Vagina (tissue), 2 donors: ENCODE data around the gene GAGE13. TPM values are rescaled to one million over a fixed set of nuclear protein-coding genes. Genes with fewer than 3 reads are reported as not detected.
"Not testable (repeated sequence)": the region's sequence is repeated elsewhere in the genome, so short reads cannot be mapped to it uniquely, and the experiment has no call there.

Experiments used
- DNase-seq, 2 donors: peaks; one replicate each; pipeline ENCODE4 v3.0.0-alpha.2; 2017; ENCODE audit errors: extremely low spot score in 2 of 2
- H3K27ac ChIP-seq: fragments of 200-600 bp; sonication (generic); one replicate; pipeline ENCODE4 v1.5.1; 2019
- H3K27me3 ChIP-seq: fragments of 200-600 bp; sonication (generic); one replicate; pipeline ENCODE4 v1.5.1; 2019
- H3K36me3 ChIP-seq, 2 donors: fragments of 200-600 bp; sonication (generic); one replicate each; pipeline ENCODE4 v1.5.1; 2017 to 2019
- H3K4me1 ChIP-seq: fragments of 200-600 bp; sonication (generic); one replicate; pipeline ENCODE4 v1.5.1; 2019
- H3K4me3 ChIP-seq, 2 donors: fragments of 200-600 bp; sonication (generic); 1 replicate in 1 of 2; 2 replicates in 1 of 2; pipeline ENCODE4 v1.5.1; 2016 to 2019
- H3K9me3 ChIP-seq: fragments of 200-600 bp; sonication (generic); one replicate; pipeline ENCODE4 v1.5.1; 2019
- CTCF ChIP-seq, 3 experiments: fragments of 450-650 bp in 2 of 3; fragments of 200-600 bp in 1 of 3; sonication (generic) in 1 of 3; IDR thresholded peaks; one replicate each; pipeline ENCODE4 v1.5.1; 2017 to 2019; ENCODE audit warnings: antibody characterized with exemption in 3 of 3, mild to moderate bottlenecking in 2 of 3, moderate library complexity in 2 of 3
- POLR2A ChIP-seq, 2 donors: fragments of 450-650 bp; IDR thresholded peaks; one replicate each; pipeline ENCODE4 v1.6.1; 2017; ENCODE audit warnings: antibody characterized with exemption in 2 of 2, mild to moderate bottlenecking in 2 of 2, moderate library complexity in 2 of 2
- POLR2AphosphoS5 ChIP-seq, 2 donors: sonication (generic); formaldehyde crosslinking; IDR thresholded peaks; one replicate each; pipeline ENCODE4 v1.9.0; 2017; ENCODE audit warnings: antibody characterized with exemption in 2 of 2, mild to moderate bottlenecking in 2 of 2, low read depth in 1 of 2; ENCODE audit not compliant: insufficient read depth in 1 of 2
- intact Hi-C: fragments of 100-400 bp; cut with DNase I; formaldehyde crosslinking; loops from one replicate; pipeline ENCODE4 v1.15.1; 2023
- total RNA-seq: library from RNA; depleted of rRNA; stranded (reverse); fragments of >200 nt; gene quantifications from one replicate; pipeline ENCODE4 v1.2.3, GENCODE V29; 2016

The GAGE13 gene
- total RNA-seq, 1 donor from 2014 or later = not detected

GRCh38 chrX:49310371-49310770, 21.0 kb upstream of the GAGE13 start:
- no peak for DNase-seq
- Histone ChIP-seq H3K9me3 (no peaks in the 10 kb centered on the region), H3K4me1 (peaks cover 22% of the 10 kb centered on the region), H3K4me3 (no peak overlapping the region), H3K27me3 (no peaks in the 10 kb centered on the region), H3K27ac (peak overlapping the region; percentile 60), H3K36me3 (no peaks in the 10 kb centered on the region)
- TF ChIP-seq CTCF (IDR thresholded peaks at IDR 0.05) = no peak
- no peak for TF ChIP-seq POLR2AphosphoS5 (IDR thresholded peaks at IDR 0.05; ENCODE audit: insufficient read depth in 1 of 2, low read depth in 1 of 2)
- TF ChIP-seq POLR2A (IDR thresholded peaks at IDR 0.05) = no peak
- intact Hi-C loops = no loop called here

DNA sequence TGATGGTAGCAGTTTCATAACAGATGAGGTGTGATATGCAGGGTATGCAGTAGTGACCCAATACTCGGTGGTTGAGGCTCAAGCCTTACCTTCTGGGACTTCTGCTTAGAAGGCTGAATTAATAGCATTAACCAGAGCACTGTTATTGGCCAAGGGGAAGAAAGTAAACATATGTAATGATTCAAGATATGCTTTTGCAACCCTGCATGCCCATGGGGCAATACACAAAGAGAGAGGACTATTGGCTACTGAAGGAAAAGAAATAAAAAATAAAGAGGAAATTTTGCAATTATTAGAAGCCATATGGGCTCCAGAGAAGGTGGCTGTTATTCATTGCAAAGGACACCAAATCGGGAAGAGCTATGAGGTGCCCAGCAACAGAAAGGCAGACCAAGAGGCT, 19.2 kb upstream of the GAGE13 start:
- Histone ChIP-seq H3K36me3 (no peaks in the 10 kb centered on the region), H3K4me3 (no peak overlapping the region), H3K27me3 (no peaks in the 10 kb centered on the region), H3K27ac (no peak overlapping the region), H3K4me1 (peaks cover 22% of the 10 kb centered on the region), H3K9me3 (no peaks in the 10 kb centered on the region)
- TF ChIP-seq POLR2AphosphoS5 (IDR thresholded peaks at IDR 0.05; ENCODE audit: insufficient read depth in 1 of 2, low read depth in 1 of 2) (no peak), POLR2A (IDR thresholded peaks at IDR 0.05) (no peak), CTCF (IDR thresholded peaks at IDR 0.05) (no peak)
- no peak for DNase-seq
- intact Hi-C loops = no loop called here

- H3K27me3 ChIP-seq = no peaks in the 10 kb centered on the region
- no peak overlapping the region for H3K27ac ChIP-seq
- DNase-seq = no peak
- no peaks in the 10 kb centered on the region for H3K4me1 ChIP-seq
- H3K9me3 ChIP-seq = no peaks in the 10 kb centered on the region
- TF ChIP-seq POLR2A (IDR thresholded peaks at IDR 0.05) = no peak
- TF ChIP-seq POLR2AphosphoS5 (IDR thresholded peaks at IDR 0.05; ENCODE audit: insufficient read depth in 1 of 2, low read depth in 1 of 2) = no peak
- no peak for TF ChIP-seq CTCF (IDR thresholded peaks at IDR 0.05)
- H3K36me3 ChIP-seq = no peaks in the 10 kb centered on the region
- no peak overlapping the region for H3K4me3 ChIP-seq
- intact Hi-C loops = no loop called here
Measured at GRCh38 chrX:49316085-49316484, 15.3 kb upstream of the GAGE13 start.

DNA sequence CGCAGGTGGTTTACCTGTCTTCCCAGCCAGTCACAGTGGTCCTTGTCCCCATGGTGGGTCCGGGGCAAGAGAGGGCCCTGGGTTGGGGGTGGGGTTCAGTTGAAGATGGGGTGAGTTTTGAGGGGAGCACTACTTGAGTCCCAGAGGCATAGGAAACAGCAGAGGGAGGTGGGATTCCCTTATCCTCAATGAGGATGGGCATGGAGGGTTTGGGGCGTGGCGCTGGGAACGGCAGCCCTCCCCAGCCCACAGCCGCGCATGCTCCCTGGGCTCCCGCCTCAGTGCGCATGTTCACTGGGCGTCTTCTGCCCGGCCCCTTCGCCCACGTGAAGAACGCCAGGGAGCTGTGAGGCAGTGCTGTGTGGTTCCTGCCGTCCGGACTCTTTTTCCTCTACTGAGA, 9.6 kb upstream of the GAGE13 start, which contains the start of gene GAGE12J:
TSS of gene GAGE12J (plus strand) at position 301 of the 400 bp plus-strand sequence. CDS start 1,157 bp downstream, outside the sequence.
- DNase-seq, H3K36me3 ChIP-seq, H3K4me3 ChIP-seq, H3K9me3 ChIP-seq, H3K27ac ChIP-seq, H3K4me1 ChIP-seq, intact Hi-C loops, H3K27me3 ChIP-seq: not testable (repeated sequence)

DNA sequence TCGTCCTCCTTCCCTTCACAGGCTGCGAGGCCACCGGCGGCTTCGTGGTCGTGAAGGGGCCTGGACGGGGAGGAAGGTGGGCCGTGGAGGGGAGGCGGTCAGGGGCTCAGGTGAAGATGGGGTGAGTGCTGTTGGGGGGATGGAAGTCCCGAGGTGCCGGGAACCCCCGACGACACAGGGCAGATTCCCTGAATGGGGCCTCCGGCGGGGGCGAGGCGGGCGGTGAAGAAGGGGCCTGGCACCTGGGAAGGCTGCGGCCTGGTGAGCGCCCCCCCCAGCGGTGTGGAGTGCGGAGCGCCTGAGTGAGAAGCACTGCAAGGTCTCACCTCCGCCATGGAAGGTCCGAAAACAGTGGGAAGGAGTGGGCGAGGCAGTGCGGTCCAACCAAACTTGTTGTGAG, 9.1 kb upstream of the GAGE13 start:
- intact Hi-C loops, H3K4me3 ChIP-seq, H3K27ac ChIP-seq, H3K9me3 ChIP-seq, H3K36me3 ChIP-seq, H3K4me1 ChIP-seq, H3K27me3 ChIP-seq, DNase-seq: not testable (repeated sequence)

GRCh38 chrX:49323735-49324134, 7.6 kb upstream of the GAGE13 start:
- H3K9me3 ChIP-seq = not testable (repeated sequence)

GRCh38 chrX:49330421-49330820, 961 bp upstream of the GAGE13 start:
- H3K4me3 ChIP-seq, H3K27ac ChIP-seq, H3K36me3 ChIP-seq, H3K27me3 ChIP-seq, intact Hi-C loops, DNase-seq, H3K4me1 ChIP-seq, H3K9me3 ChIP-seq: not testable (repeated sequence)

More at GRCh38 chrX:49323735-49324134, 7.6 kb upstream of the GAGE13 start:
- H3K4me3 ChIP-seq, H3K4me1 ChIP-seq, intact Hi-C loops, H3K27me3 ChIP-seq, DNase-seq, H3K27ac ChIP-seq, H3K36me3 ChIP-seq: not testable (repeated sequence)

- H3K4me1 ChIP-seq, H3K36me3 ChIP-seq, intact Hi-C loops, H3K27ac ChIP-seq, H3K9me3 ChIP-seq, DNase-seq, H3K4me3 ChIP-seq, H3K27me3 ChIP-seq: not testable (repeated sequence)
Measured at GRCh38 chrX:49331841-49332240, 459 bp downstream of the GAGE13 start.

GRCh38 chrX:49341449-49341848, 10.1 kb downstream of the GAGE13 start:
- H3K9me3 ChIP-seq, H3K27ac ChIP-seq, H3K4me3 ChIP-seq, H3K36me3 ChIP-seq, H3K27me3 ChIP-seq, DNase-seq, intact Hi-C loops, H3K4me1 ChIP-seq: not testable (repeated sequence)

DNA sequence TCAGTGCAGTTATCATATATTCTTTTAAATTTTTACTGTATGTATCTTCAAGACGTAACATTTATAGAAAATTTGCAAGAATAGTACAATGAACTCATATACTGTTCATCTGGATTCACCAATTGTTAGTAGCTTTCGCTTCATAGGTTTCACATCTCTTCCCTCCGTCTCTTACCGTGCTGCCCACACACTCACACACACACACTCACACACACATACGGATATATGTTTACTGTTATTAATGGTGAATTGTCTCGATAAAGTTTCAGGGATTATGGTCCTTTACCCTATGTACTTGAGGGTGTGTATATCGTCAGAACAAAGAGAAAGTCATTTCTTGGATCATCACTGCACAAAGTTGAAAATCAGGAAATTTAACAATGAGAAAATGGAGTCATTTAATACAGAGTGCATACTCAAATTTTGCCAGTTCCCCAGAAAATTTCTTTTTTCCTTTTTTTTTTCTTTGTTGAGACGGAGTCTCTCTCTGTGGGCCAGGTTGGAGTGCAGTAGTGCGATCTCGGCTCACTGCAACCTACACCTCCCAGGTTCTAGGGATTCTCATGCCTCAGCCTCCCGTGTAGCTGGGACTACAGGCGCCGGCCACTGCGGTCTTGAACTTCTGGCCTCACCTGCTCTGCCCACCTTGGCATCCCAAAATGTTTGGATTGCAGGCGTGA, 13.3 kb downstream of the GAGE13 start:
- intact Hi-C loops, H3K4me3 ChIP-seq, H3K4me1 ChIP-seq, H3K36me3 ChIP-seq, H3K27me3 ChIP-seq, H3K9me3 ChIP-seq, DNase-seq, H3K27ac ChIP-seq: not testable (repeated sequence)
